Activated CD8-positive, alpha-beta T cell treated with anti-CD3 and anti-CD28 coated beads for 36 hours (primary cell): ENCODE measurements around the gene PDE4B. TPM values are rescaled to one million over a fixed set of nuclear protein-coding genes. Genes with fewer than 3 reads are reported as not detected.

Experiments
- ATAC-seq: fragments of 200-7000 bp; cut with Tn5 transposase; one replicate; pipeline ENCODE4 v1.10.0; 2021; ENCODE audit warnings: mild to moderate bottlenecking, moderate library complexity
- CTCF ChIA-PET: fragments of 350-600 bp; sonication (Branson Sonifier 250); formaldehyde crosslinking; loops from one replicate; lab custom pipeline; 2021; ENCODE audit warnings: antibody characterized with exemption; lab: Charles Lee
- POLR2A ChIA-PET: fragments of 350-600 bp; sonication (Branson Sonifier 250); formaldehyde crosslinking; loops from one replicate; lab custom pipeline; 2021; ENCODE audit warnings: antibody characterized with exemption; lab: Charles Lee
- DNase-seq: peaks from one replicate; pipeline ENCODE4 v3.0.0-alpha.2; 2020
- H3K27ac Mint-ChIP-seq: one replicate; pipeline ENCODE4 v1.8.0; 2021; ENCODE audit warnings: mild to moderate bottlenecking, mixed read lengths
- H3K27me3 Mint-ChIP-seq: one replicate; pipeline ENCODE4 v1.8.0; 2021; ENCODE audit warnings: mixed read lengths
- H3K36me3 Mint-ChIP-seq: one replicate; pipeline ENCODE4 v1.8.0; 2021; ENCODE audit warnings: low read depth, mixed read lengths
- H3K4me1 Mint-ChIP-seq: one replicate; pipeline ENCODE4 v1.8.0; 2021; ENCODE audit warnings: low read depth, mixed read lengths
- H3K4me3 Mint-ChIP-seq: one replicate; pipeline ENCODE4 v1.8.0; 2021; ENCODE audit warnings: mild to moderate bottlenecking, moderate library complexity, mixed read lengths
- H3K9me3 Mint-ChIP-seq: one replicate; pipeline ENCODE4 v1.8.0; 2021; ENCODE audit warnings: mixed read lengths
- CTCF ChIP-seq: fragments of 200-600 bp; IDR thresholded peaks from one replicate; pipeline ENCODE4 v1.8.0; 2022; ENCODE audit warnings: antibody characterized with exemption, mild to moderate bottlenecking
- intact Hi-C: fragments of 100-400 bp; cut with micrococcal nuclease; formaldehyde crosslinking; loops from one replicate; pipeline ENCODE4 v1.10.0; 2022
- total RNA-seq, 2 experiments: library from RNA; stranded (reverse); gene quantifications; one replicate each; pipeline ENCODE4 v1.2.3, GENCODE V29; 2021

PDE4B gene
- total RNA-seq, 2 experiments from 2014 or later, result 32.4 to 33.1 TPM

GRCh38 chr1:66143651-66144050 lies 351.0 kb downstream of the PDE4B start:
- intact Hi-C loops, result no loop called here
- Mint-ChIP-seq H3K4me1 (no peaks in the 10 kb centered on the region), H3K27ac (no peak overlapping the region), H3K27me3 (peaks cover 3% of the 10 kb centered on the region), H3K36me3 (no peaks in the 10 kb centered on the region), H3K4me3 (no peak overlapping the region), H3K9me3 (no peaks in the 10 kb centered on the region)
- ATAC-seq, result no peak
- ChIA-PET POLR2A (no interaction called here), CTCF (no interaction called here)
- TF ChIP-seq CTCF, result no peak
- DNase-seq, result no peak

GRCh38 chr1:66147226-66147835 lies 354.6 kb downstream of the PDE4B start:
- no peaks in the 10 kb centered on the region for H3K4me1 Mint-ChIP-seq
- no peak overlapping the region for H3K4me3 Mint-ChIP-seq
- no peaks in the 10 kb centered on the region for H3K9me3 Mint-ChIP-seq
- CTCF ChIA-PET, result interaction anchor here (1.2 kb wide), 1 partner anchor 12 kb away, joined by 3 read pairs; no protein-coding TSS in a partner anchor
- no peak for ATAC-seq
- peaks cover 11% of the 10 kb centered on the region for H3K27me3 Mint-ChIP-seq
- intact Hi-C loops, result no loop called here
- no peak for TF ChIP-seq CTCF
- POLR2A ChIA-PET, result no interaction called here
- H3K36me3 Mint-ChIP-seq, result no peaks in the 10 kb centered on the region
- DNase-seq, result no peak
- H3K27ac Mint-ChIP-seq, result no peak overlapping the region

GRCh38 chr1:66152034-66152433 lies 359.3 kb downstream of the PDE4B start:
- intact Hi-C loops, result no loop called here
- Mint-ChIP-seq H3K36me3 (no peaks in the 10 kb centered on the region), H3K4me3 (no peak overlapping the region), H3K4me1 (no peaks in the 10 kb centered on the region), H3K27ac (no peak overlapping the region), H3K27me3 (peaks cover 17% of the 10 kb centered on the region), H3K9me3 (no peaks in the 10 kb centered on the region)
- TF ChIP-seq CTCF, result no peak
- CTCF ChIA-PET, result interaction anchor here (2.2 kb wide), 1 partner anchor 91 kb away, joined by 7 read pairs; no protein-coding TSS in a partner anchor
- no peak for ATAC-seq
- POLR2A ChIA-PET, result no interaction called here
- no peak for DNase-seq

GRCh38 chr1:66154394-66154793 lies 361.7 kb downstream of the PDE4B start:
- H3K27me3 Mint-ChIP-seq, result peaks cover 21% of the 10 kb centered on the region
- DNase-seq (no peak), ATAC-seq (no peak)
- H3K4me3 Mint-ChIP-seq, result no peak overlapping the region
- POLR2A ChIA-PET, result no interaction called here
- CTCF ChIA-PET, result no interaction called here
- intact Hi-C loops, result no loop called here
- H3K4me1 Mint-ChIP-seq, result no peaks in the 10 kb centered on the region
- no peaks in the 10 kb centered on the region for H3K36me3 Mint-ChIP-seq
- H3K27ac Mint-ChIP-seq, result no peak overlapping the region
- TF ChIP-seq CTCF, result no peak
- no peaks in the 10 kb centered on the region for H3K9me3 Mint-ChIP-seq

- no peak for ATAC-seq
- intact Hi-C loops, result no loop called here
Measured at GRCh38 chr1:66156144-66156543, 363.4 kb downstream of the PDE4B start.

More at GRCh38 chr1:66156144-66156543, 363.4 kb downstream of the PDE4B start:
- ChIA-PET CTCF (interaction anchor here (1.6 kb wide), 1 partner anchor 87 kb away, joined by 3 read pairs; no protein-coding TSS in a partner anchor), POLR2A (no interaction called here)
- Mint-ChIP-seq H3K4me3 (no peak overlapping the region), H3K9me3 (no peaks in the 10 kb centered on the region), H3K4me1 (no peaks in the 10 kb centered on the region), H3K27ac (no peak overlapping the region), H3K36me3 (no peaks in the 10 kb centered on the region), H3K27me3 (peaks cover 20% of the 10 kb centered on the region)
- DNase-seq, result no peak
- no peak for TF ChIP-seq CTCF
